GM21381 (cell line): ENCODE results near the gene EFCAB8.

Experiments
- ATAC-seq: cut with Tn5 transposase; IDR thresholded peaks from one replicate; pipeline ENCODE4 v1.9.1; 2021; ENCODE audit warnings: mild to moderate bottlenecking, moderate library complexity; ENCODE audit not compliant: unreplicated experiment

EFCAB8 gene, protein sequence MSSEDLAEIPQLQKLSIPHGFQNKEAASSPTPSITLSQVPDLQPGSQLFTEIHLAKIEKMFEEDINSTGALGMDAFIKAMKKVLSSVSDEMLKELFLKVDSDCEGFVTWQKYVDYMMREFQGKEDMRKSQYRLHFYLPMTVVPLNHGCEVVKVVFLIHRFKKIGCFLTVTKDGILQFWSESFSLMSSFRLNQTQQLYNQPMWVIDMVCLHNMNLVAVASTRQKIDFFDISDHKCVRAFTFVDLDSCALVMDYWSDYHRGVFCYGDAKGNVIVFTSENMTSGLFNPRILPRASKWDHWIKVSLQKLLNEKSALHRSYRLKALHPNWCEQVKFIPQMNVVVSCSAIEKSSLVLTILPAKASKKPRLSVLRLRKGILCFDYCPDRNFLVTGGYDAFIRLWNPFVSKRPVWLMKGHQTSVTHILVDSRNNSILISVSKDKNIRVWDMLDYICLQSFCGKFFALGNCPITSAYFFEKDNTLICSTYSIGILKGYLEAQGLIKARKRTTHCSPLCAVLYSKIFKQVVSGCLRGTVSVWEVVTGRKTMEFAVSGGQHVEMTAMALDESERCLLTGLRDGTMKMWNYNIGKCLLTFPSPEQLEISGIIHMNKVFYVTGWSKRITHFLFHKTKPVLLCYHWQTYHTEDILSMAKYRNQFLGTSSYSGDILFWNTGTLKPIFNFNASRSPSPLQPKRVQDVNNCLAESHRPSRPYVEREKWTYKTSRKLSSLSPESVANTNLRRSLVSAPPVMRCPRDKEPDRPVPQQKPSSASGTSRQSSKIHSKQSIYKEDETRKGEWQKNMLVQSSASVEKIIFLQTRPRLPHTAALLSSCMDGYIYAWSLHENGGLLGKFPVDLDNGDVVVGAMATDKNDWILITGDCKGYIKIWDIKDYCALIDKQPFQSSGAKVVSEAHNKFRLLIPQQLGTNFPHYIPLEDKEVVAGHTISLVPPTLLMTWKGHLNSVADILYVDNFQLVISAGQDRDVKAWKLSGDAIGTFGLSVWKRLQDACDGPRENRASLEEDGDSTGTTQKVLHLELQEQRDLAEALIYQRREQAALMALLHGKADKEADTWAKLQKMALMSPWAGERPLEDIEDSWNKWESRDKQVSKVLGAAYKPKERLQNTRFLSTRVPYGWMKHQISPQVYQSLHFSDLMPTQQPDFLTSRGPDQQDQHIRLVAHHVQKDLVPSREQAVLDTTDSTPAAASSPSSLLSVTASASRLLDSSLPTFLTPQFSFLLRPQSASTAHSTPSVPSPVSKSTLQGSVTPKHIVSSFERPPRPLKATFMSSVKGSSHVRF

DNA sequence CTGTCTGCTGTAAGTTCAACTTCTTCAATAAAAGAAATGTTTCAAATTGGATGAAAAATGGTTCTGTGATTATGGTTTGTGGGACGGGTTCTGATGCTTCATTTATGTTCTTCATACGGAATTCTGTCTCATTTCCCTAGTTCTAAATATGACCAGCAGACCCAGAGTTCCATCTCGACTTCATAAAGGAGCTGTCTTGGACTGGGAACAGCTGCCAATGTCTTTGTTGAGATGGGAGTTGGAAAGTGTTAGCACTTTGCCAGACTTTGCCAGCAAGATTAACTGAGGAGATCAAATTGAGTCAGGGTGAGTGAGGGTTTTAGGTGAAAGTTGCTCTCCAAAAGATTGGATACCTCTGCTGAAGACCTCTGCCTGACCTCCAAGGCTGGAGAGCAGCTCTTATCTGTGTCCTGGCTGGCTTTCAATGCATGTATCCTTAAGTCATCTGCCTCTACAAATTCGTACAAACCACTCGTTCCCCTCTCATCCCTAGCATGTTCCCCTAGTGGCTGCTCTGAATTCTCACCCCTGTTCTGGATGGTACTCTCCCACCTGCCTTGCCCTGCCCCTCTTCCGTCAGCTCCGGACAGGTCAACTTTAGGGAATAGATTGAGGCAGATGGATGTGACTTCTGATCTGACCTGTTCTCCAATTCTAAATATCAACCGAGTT lies at the start of gene EFCAB8:
Gene EFCAB8 (plus strand): TSS at position 223 of the 672 bp plus-strand sequence. CDS start 4,870 bp downstream, outside the sequence.
- no peak for ATAC-seq

DNA sequence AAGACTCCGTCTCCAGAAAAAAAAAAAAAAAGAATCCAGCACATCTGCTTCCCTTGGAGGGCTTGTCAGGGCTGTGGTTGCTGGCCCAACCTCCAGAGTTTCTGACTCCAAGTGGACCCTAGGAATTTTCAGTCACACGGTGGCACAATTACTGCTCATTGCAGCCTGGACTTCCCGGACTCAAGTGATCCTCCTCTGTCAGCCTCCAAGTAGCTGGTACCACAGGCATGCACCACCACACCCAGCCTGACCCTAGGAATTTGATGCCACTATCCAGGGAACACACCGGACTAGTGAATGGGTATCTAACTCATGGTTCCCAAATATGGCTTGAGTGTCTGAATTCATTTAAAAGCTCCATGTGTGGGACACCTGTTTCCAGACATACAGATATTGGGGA lies 48.8 kb upstream of the EFCAB8 start:
- ATAC-seq, result no peak

DNA sequence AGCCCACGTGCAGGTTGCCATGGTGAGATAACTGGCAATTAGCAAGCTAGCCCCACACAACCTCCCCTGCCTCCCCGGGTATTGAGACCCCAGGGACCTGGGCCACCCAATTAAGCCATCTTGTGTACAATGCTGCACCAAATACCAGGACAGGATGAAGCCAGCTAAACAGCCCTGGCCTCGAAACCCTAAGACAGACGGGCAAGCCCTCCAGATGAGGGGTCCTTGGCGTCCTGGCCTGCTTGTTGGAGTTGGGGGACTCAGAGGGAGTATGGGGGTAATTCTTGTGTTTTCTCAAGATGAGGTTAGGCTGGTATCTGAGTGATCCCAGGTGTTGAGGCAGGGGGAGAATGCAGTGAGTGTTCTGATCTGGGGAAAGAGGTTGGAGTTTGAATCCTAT lies 47.8 kb upstream of the EFCAB8 start:
- ATAC-seq, result no peak

DNA sequence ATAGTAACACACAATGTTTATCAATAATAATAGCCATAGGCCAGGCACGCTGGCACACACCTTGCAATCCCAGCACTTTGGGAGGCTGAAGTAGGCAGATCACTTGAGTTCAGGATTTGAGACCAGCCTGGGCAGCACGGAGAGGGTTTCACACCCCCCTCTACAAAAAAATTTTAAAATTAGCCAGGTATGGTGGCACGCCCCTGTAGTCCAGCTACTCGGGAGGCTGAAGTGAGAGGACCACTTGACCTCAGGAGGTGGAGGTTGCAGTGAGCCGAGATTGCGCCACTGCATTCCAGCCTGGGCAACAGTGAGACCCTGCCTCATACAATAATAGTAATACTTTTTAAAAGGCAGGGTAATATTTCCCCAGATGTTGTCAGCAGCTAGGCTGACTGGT lies 46.8 kb upstream of the EFCAB8 start:
- ATAC-seq, result no peak

DNA sequence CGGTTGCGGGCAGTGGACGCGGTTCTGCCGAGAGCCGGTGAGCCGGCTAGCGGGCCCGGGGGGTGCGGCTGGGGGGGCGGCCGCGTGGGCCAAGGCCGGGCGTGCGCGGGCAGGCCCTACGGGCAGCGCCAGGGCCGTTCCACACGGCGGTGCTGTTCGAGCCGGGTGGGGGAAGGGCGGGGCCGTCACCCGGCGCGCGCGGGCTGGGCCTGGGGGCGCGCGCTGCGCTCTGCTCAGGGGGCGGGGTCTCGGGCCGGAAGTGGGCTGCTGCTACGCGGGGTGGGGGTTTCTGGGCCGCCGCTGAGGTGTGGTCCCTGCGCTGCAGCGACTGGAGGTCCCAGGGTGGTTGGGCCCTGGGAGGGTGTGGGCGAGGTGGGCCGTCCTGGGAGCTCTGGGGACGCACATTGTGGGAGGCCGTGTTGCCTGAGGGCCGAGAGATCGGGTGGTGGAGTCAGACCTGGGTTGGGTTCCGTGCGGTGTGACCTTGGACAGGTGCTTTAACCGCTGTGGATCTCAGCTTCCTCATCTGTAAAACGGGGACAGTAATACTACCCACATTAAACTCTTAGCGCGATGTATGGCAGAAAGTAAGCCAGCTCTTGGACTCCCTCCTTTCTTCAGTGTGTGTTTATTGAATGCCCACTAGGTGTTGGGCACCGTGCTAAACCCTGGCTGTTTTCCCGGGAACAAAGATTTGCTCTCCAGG lies 38.6 kb upstream of the EFCAB8 start:
- peak; percentile 65 for ATAC-seq

DNA sequence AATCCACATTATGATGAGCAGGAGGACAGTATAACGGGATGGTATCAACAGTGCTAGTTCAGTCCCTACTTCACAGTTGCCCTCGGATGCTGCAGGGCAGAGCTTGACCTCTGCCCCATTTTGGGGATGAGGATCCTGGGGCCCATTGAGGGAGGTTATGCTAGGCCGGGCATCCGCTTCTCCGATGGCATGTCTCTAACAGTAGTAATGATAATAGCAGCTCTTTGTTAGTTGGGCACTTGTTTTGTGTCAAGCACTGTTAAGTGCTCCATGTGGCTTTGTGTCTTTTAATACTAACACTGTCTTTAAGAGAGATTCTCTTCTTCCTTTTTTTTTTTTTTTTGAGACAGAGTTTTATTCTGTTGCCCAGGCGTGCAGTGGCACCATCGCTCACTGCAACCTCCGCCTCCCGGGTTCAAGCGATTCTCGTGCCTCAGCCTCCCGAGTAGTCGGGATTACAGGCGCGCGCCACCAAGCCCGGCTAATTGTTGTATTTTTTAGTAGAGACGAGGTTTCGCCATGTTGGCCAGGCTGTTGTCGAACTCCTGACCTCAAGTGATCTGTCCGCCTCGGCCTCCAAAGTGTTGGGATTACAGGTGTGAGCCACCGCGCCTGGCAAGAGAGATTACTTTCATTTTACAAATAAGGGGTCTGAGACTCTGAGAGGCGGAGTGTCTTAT lies 37.9 kb upstream of the EFCAB8 start:
- no peak for ATAC-seq

DNA sequence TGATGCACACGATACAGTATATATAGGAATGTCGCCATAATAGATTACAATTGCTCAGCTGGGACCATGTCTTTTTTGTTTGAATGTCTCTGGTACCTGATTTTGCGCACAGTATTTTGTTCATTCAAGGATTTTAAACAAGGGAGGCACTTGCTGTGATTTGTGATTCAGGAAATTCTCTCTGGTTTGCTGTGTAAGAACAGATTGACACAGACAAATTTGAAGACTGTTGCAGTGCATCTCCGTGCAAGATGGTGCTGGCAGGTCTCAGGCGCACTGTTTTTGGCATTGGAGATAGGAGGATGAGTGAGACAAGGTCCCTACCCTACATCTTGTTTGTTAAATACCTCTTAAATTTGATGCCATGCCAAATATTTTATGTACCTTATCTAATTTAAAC lies 36.5 kb upstream of the EFCAB8 start:
- no peak for ATAC-seq

DNA sequence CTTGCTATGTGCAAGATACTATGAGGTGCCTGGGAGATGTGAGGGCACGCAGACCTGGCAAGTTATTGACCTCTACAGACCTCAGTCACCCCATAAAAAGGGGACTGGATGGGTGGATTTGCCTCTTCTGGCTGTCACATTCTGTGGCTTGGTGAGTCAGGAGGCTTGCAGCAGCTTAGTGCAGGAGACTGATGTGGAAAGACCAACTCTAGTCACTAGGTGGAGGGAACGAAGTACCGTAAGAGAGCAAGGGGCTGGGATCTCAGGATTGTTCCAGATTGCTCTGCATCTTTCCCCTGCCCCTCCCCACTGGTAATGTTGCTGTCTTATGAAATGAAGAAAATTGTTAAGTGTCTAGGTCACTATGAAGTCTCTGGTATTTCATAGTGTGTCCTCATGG lies 35.6 kb upstream of the EFCAB8 start:
- ATAC-seq, result no peak

DNA sequence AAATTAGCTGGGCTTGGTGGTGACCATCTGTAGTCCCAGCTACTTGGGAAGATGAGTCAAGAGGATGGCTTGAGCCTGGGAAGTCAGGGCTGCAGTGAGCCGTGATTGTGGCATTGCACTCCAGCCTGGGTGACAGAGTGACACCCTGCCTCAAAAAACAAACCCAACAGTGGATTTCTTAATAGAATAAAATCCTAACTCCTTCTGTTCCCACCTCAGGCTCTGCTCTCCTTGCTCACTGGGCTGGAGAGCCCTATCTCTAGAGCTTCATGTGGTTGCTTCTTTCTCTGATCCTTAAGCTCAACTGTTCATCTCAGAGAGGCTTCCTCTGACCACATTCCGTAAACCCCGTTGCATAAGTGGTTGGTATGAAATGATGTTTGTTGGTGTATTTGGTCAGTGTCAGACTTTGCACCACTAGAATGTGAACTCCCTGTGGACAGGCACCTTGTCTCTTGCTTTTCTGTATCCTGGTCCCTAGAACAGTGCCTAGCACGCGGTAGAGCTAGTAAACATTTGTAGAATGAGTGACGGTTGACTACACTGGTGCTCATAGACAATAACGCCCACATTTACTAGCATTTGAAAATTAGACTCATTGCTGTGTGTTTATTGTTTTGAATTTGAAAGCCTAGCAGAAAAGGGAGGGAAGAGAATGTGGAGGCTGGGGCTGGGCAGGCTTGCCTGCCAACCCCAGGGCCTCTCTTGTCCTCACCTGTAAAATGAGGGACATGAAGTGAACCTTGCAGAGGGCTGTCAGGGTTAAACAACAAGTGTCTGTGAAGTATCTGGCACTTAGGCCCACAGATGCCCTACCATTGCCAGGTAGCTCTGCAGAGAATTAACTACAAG lies 34.8 kb upstream of the EFCAB8 start:
- no peak for ATAC-seq

DNA sequence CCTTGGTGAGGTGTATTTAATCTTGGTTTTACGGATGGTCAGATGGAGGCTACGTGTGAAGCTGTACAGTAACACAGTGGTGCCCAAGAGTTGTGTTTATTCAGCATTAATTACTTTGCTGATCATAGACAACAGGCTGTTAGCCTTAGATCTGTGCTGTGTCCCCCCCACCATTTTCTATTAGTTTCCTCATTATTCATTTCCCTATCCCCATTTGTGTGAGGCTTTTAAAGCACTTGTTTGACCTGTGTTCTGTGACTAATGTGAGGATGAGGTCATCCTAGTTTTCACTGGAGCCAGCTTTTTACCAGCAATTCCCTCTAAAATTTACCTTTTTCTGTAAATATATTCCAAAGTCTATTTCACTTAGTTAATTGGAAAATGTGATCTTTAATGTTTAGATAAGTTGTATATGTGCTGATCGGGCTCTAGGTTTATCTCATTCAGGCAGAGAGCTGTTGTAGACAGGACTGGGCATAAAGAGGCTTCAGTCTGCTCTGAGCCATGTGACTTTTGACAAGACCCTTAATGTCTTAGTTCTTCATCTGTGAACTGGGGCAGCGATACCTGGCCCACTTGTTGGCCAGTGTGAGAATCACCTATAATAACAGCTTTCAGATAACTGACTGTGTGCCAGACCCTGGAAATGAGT lies 30.6 kb upstream of the EFCAB8 start:
- ATAC-seq, result no peak

DNA sequence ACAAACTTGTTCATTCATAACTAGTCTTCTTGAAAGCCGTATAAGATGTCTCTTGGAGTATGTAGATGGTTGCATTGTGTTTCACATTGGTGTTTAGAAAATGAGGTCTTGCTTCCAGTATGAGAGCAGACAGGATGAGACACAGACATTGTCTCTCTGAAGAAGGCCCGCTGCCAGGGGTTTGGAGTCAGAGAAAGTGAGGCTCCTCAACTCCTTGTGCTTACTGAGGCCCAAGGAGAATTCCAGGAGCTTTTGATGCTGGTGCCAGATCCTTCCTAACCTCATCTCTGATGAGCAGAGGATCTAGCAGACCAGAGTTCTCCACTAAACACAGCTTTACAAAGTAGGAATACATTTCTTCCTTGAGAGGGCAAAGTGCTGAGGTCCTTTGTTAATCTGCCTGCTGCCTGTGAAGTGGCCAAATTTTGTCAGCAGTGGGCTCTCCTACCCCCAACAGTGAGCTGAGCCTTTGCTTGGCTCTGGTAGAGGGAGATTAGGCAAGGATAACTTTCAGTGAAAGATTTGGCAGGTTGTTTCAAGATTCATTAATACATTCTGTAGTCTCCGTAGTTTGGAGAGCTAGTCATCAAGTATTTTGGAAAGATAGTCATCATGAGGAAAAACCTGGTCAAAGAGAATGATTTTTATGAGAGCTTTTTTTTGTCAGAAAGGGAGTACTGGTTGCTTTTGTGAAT lies 29.3 kb upstream of the EFCAB8 start:
- ATAC-seq, result no peak

DNA sequence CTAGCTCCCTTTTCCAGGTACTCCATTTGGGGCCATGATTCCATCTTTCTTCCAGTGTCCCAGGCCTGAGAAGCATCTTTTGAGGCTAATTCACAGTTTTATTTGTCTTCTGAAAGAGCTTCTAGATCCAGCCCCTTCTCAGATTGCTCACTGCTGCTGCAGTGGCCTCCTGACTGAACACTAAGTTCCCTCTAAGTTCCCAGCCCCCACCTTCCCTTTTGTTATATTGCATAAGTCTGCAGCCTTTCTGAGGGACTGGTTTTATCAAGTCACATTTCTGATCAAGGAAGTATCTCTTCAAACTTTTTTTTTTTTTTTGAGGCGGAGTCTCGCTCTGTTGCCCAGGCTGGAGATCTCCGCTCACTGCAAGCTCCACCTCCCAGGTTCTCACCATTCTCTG lies 28.3 kb upstream of the EFCAB8 start:
- ATAC-seq, result no peak

DNA sequence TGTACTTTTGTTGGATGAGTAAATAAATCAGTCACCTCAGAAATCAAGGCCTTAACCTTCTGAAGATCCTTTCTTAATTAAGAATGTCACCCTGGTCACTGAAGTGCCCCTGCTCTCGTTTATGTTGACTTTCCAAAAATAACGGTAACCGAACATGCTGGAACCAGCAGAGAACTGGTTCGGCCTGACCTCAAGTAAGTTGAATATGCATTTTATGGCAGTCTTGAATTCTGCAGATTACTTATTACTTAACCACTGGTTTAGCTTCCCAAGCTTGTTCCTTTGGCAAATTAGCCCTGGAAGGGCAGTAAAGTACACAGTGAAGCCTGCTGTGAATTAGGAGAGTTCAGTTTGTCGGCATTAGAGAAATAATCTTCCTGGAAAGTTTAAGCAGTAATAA lies 26.7 kb upstream of the EFCAB8 start:
- ATAC-seq, result no peak

DNA sequence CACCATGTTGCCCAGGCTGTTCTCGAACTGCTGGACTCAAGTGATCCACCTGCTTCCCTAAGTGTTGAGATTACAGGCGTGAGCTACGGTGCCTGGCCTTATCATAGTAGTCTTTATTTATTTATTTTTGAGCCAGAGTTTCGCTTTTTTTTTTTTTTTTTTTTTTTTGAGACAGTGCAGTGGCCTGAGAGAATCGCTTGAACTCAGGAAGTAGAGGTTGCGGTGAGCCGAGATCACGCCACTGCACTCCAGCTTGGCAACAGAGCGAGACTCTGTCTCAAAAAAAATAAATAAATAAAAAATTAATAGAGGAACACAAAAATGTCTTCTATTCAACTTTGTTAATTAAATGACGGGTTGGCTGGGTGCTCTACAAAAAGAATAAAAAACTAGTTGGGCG lies 26.1 kb upstream of the EFCAB8 start:
- no peak for ATAC-seq

DNA sequence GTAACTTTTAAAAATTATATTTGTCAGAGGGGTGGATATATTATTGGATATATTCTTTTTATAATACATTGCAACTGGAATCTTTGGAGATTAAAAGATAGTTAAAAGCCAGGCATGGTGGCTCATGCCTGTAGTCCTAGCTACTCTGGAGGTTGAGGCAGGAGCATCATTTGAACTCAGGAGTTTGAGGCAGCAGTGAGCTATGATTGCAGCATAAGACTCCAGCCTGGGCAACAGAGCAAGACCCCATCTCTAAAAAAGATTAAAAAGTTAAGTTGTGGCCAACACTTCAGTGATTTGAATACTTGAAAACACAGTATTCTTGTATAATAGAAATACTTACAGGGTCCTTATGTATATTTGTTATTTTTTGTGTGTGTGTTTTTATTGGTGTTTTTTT lies 23.8 kb upstream of the EFCAB8 start:
- no peak for ATAC-seq

DNA sequence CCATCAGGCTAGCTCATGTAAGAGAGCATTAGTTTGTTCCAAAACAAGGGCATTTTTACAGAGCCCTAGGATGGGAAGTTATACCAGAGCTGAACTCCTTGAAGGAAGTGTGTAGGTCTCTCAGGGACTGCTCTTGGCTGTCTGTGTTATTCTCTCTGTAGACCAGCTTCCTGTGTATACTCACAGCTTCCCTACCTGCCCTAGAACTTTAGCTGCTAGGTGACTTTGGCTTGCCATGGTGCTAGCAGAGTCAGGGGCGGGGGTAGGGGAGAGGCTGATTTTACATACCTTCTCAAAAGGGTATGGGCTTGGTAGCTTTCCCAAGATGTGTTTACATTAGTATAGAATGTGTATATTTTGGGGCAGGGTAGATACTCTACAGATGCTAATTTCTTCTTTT lies 21.6 kb upstream of the EFCAB8 start:
- ATAC-seq, result no peak

DNA sequence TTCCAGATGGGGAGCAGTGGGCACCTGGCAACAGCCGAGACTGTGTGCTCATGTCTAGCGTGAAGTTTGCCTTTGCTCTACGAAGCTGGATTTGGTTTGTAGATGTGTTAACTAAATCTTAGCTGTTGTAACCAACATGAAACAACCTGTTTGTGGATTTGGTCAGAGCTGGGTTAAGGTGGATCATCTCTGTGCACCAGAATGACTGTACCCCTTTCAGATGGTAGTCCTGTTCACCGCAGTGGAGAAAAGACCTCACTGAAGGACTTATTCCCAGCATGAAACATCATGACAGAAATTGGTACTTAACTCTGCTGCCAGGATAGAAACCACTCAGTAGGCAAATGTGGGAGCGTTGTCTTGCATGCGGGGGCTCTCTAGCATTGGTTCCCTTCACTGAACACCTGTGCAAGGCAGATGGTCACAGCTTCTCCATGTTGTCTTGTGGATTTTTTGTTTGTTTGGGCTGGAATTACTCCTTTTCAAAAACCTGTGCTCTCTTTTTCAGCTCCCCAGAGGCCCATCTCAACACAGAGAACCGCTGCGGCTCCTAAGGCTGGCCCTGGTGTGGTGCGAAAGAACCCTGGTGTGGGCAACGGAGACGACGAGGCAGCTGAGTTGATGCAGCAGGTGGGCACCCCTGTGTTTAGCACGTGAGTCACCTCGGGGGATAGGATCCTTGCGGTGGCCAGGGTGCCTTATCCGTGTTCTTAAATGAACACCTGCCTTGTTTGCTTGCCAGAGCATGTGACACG lies 19.3 kb upstream of the EFCAB8 start:
- ATAC-seq, result no peak
